GM18951 (cell line): Measurements from ENCODE around the gene MXD4.

Source experiments
- POLR2A ChIP-seq: IDR thresholded peaks from 4 replicates; pipeline ENCODE4 v1.6.1; 2011; ENCODE audit warnings: mild to moderate bottlenecking; ENCODE audit not compliant: insufficient read length, insufficient read depth; ENCODE audit errors: extremely low read depth
- in situ Hi-C: fragments of 300-500 bp; cut with MboI; formaldehyde crosslinking; loops from one replicate; pipeline ENCODE4 v1.12.0; 2022; ENCODE audit warnings: low sequenced_read_pairs, mixed read lengths, inconsistent platforms; ENCODE audit not compliant: unreplicated experiment

Gene MXD4, protein sequence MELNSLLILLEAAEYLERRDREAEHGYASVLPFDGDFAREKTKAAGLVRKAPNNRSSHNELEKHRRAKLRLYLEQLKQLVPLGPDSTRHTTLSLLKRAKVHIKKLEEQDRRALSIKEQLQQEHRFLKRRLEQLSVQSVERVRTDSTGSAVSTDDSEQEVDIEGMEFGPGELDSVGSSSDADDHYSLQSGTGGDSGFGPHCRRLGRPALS

DNA sequence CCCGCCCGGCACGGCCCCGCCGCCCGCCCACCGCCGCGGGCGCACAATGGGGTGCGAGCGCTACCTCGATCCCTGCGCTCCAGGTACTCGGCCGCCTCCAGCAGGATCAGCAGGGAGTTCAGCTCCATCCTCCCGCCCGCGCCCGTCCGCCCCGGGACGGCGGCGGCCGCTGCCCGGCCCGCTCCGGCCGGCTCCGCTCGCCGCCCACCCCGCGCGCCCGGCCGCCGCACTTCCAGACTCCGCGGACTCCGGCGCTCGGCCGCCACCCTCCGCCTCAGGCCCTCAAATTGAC is at the start of gene MXD4:
Gene MXD4 (minus strand): TSS at position 257 of the 292 bp plus-strand sequence. CDS start 129 bp downstream, at position 128.
- in situ Hi-C loops = no loop called here

DNA sequence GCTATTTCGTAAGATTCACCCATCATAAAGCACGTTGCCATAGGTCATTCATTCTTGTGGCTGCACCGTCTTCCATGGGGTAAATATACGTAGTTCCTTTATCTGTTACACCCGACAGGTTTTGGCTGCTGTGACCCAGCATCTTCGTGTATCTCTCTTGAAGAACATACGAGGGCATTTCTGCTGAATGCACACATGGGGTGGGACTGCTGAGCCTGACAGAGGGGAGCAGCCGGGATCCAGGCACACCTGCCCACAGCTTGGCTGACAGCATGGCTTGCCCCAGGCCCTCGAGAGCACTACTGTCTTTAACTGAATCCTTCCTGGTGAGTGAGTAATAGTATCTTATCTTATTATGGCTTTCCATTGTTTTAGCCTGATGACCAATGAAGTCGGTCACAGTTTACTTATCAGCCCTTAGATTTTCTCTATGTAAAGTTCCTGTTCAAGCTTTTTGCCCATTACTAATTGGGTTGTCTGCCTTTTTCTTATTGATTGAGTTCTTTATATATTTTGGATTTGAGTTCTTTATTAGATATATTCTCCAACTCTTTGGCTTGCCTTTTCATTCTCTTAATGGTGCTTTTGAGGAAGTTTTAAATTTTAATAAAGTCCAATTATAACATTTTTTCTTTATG is 45.0 kb upstream of the MXD4 start:
- in situ Hi-C loops = no loop called here
- TF ChIP-seq POLR2A = no peak

More for the DNA sequence above, at the start of gene MXD4:
- TF ChIP-seq POLR2A = no peak

GRCh38 chr4:2305766-2306501 is 44.0 kb upstream of the MXD4 start:
- in situ Hi-C loops = no loop called here
- TF ChIP-seq POLR2A = no peak

GRCh38 chr4:2304877-2305561 is 43.1 kb upstream of the MXD4 start:
- in situ Hi-C loops = no loop called here
- no peak for TF ChIP-seq POLR2A

GRCh38 chr4:2304321-2304876 is 42.5 kb upstream of the MXD4 start:
- in situ Hi-C loops = no loop called here
- no peak for TF ChIP-seq POLR2A

- no peak for TF ChIP-seq POLR2A
- in situ Hi-C loops = no loop called here
Observed at GRCh38 chr4:2303686-2304320, 41.9 kb upstream of the MXD4 start.

DNA sequence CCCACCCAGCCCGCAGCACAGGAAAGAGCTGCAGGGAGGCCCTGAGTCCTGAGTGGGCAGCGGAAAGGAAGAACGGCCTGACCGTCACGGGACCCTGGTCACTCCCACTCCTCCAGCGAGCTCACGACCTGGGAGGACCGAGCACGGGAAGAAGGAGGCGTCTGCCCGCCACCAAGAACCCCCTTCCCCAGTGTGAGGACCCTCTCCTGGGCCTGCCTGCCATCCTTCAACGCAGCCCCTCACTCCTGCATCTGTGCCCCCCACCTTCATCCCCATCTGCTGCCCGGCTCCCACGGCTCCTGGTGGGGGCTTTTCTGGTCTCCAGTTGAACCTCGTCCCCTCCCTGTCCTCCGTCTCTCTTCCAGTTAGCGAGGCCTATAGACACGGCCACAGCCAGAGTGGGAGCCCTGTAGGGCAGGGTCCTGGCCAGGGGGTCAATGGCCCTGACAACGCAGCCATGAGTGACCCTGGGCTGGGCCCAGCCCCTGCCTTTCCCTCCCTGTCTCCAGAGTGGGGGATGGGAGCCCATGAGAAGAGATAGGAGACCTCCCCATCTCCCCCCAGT is 41.3 kb upstream of the MXD4 start:
- in situ Hi-C loops = no loop called here
- TF ChIP-seq POLR2A = no peak

- TF ChIP-seq POLR2A = no peak
- in situ Hi-C loops = no loop called here
Observed at GRCh38 chr4:2302387-2303119, 40.6 kb upstream of the MXD4 start.

DNA sequence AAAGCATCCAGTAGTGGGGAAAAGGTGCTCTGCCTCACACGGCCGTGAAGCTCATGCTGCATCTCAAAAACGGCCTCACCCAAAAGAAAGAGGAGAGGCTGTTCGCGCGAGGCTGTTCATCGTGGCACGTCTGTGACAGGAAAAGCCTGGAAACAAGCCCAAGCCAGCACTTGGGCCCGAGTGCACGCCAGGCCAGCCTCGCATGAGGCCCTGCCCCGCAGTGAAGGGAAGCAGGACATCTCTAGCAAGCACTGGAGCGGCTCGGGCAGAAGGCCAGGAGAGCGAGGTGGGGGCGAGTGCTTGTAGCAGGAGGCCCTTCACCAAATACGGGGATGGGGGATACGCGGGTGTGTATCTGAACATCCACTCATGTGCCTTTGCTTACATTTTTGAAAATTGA is 39.9 kb upstream of the MXD4 start:
- in situ Hi-C loops = no loop called here
- TF ChIP-seq POLR2A = no peak

GRCh38 chr4:2301225-2301642 is 39.3 kb upstream of the MXD4 start:
- in situ Hi-C loops = no loop called here
- no peak for TF ChIP-seq POLR2A

GRCh38 chr4:2300431-2301224 is 38.7 kb upstream of the MXD4 start:
- no peak for TF ChIP-seq POLR2A
- in situ Hi-C loops = no loop called here
